PC-3 (cell line): Measurements from ENCODE around the gene NEDD4L. TPM values are rescaled to one million over a fixed set of nuclear protein-coding genes. Genes with fewer than 3 reads are reported as not detected.

ENCODE experiments used
- ATAC-seq: fragments of 200-7000 bp; cut with Tn5 transposase; 2 replicates; pipeline ENCODE4 v1.9.1; 2020; ENCODE audit warnings: mild to moderate bottlenecking, moderate library complexity
- BruUV-seq: library from RNA; stranded (reverse); fragments of 400-500 nt; replicated peaks from 2 replicates; lab custom pipeline; 2021; lab: Mats Ljungman, UMichigan
- CTCF ChIA-PET: fragments of 300-600 bp; sonication (Branson Sonifier 250); formaldehyde crosslinking; loops from one replicate; lab custom pipeline; 2022; ENCODE audit warnings: antibody characterized with exemption; lab: Charles Lee
- POLR2A ChIA-PET: fragments of 300-600 bp; sonication (Branson Sonifier 250); formaldehyde crosslinking; loops from one replicate; lab custom pipeline; 2022; ENCODE audit warnings: antibody characterized with exemption; ENCODE audit not compliant: unreplicated experiment; lab: Charles Lee
- DNase-seq: peaks from one replicate; pipeline ENCODE4 v3.0.0-alpha.2; 2015
- H2AFZ ChIP-seq: fragments of 300-600 bp; sonication (generic); 2 replicates; pipeline ENCODE4 v1.6.0; 2016; ENCODE audit warnings: antibody characterized with exemption, low read length
- H3F3A ChIP-seq: fragments of 300-600 bp; sonication (generic); one replicate; pipeline ENCODE4 v1.6.0; 2017; ENCODE audit warnings: antibody characterized with exemption, low read length, control low read depth, mild to moderate bottlenecking; ENCODE audit not compliant: unreplicated experiment
- H3K27ac ChIP-seq: fragments of 300-600 bp; sonication (generic); 2 replicates; pipeline ENCODE4 v1.5.1; 2016; ENCODE audit warnings: mild to moderate bottlenecking, low read length
- H3K27me3 ChIP-seq: fragments of 300-600 bp; sonication (generic); 2 replicates; pipeline ENCODE4 v1.6.1; 2016; ENCODE audit warnings: low read length, mixed read lengths
- H3K36me3 ChIP-seq: fragments of 300-600 bp; sonication (generic); 2 replicates; pipeline ENCODE4 v1.6.1; 2016; ENCODE audit warnings: low read depth, mixed run types, low read length, mixed read lengths
- H3K4me1 ChIP-seq: fragments of 300-600 bp; sonication (generic); 2 replicates; pipeline ENCODE4 v1.5.1; 2016; ENCODE audit warnings: low read length; ENCODE audit not compliant: insufficient read depth
- H3K4me2 ChIP-seq: fragments of 300-600 bp; sonication (generic); 2 replicates; pipeline ENCODE4 v1.6.0; 2016; ENCODE audit warnings: low read length
- H3K4me3 ChIP-seq: fragments of 300-600 bp; sonication (generic); 2 replicates; pipeline ENCODE4 v1.5.1; 2016; ENCODE audit warnings: mild to moderate bottlenecking, low read length, mixed read lengths
- H3K79me2 ChIP-seq: fragments of 300-600 bp; sonication (generic); 2 replicates; pipeline ENCODE4 v1.6.1; 2017; ENCODE audit warnings: low read length, mixed read lengths
- H3K9ac ChIP-seq: fragments of 300-600 bp; sonication (generic); 2 replicates; pipeline ENCODE4 v1.6.0; 2016; ENCODE audit warnings: mild to moderate bottlenecking, low read length
- H3K9me2 ChIP-seq: fragments of 300-600 bp; sonication (generic); replicated peaks from 2 replicates; pipeline ENCODE4 v1.6.1; 2016; ENCODE audit warnings: mixed run types, low read length, mixed read lengths
- H3K9me3 ChIP-seq: fragments of 300-600 bp; sonication (generic); 2 replicates; pipeline ENCODE4 v1.6.1; 2016; ENCODE audit warnings: low read length, mixed read lengths
- H4K20me1 ChIP-seq: fragments of 300-600 bp; sonication (generic); 2 replicates; pipeline ENCODE4 v1.6.1; 2016; ENCODE audit warnings: low read length, mixed read lengths
- EZH2 ChIP-seq: fragments of 300-600 bp; sonication (generic); IDR thresholded peaks from one replicate; pipeline ENCODE4 v1.6.1; 2017; ENCODE audit warnings: antibody characterized with exemption, mild to moderate bottlenecking, low read length; ENCODE audit not compliant: unreplicated experiment
- EZH2phosphoT487 ChIP-seq: fragments of 300-600 bp; sonication (generic); IDR thresholded peaks from 2 replicates; pipeline ENCODE4 v1.6.1; 2018; ENCODE audit warnings: mild to moderate bottlenecking, antibody characterized with exemption, low read length, borderline replicate concordance
- intact Hi-C: fragments of 100-400 bp; cut with micrococcal nuclease; formaldehyde crosslinking; loops from 2 replicates; pipeline ENCODE4 v1.9.0; 2023
- total RNA-seq: library from RNA; depleted of rRNA; stranded (reverse); fragments of >200 nt; gene quantifications from 2 replicates; pipeline ENCODE4 v1.2.3, GENCODE V29; 2014
- TF ChIP-seq, protein P1 (sequence below): fragments of 300-600 bp; sonication (generic); conservative IDR thresholded peaks from 2 replicates; pipeline ENCODE4 v1.5.1; 2017; ENCODE audit warnings: antibody characterized with exemption, low read depth, mild to moderate bottlenecking, low read length

The NEDD4L gene
- total RNA-seq, 1 experiment from 2014 or later, result 105 TPM

GRCh38 chr18:58105888-58106260 is 61.8 kb downstream of the NEDD4L start:
- Histone ChIP-seq H3K79me2 (peaks cover 31% of the 10 kb centered on the region), H3K9ac (no peak overlapping the region), H3K9me2 (no peaks in the 10 kb centered on the region), H3K9me3 (no peaks in the 10 kb centered on the region), H3K4me3 (no peak overlapping the region), H3K27ac (no peak overlapping the region), H3K4me2 (no peak overlapping the region), H3F3A (no peaks in the 10 kb centered on the region), H3K27me3 (no peaks in the 10 kb centered on the region), H4K20me1 (no peaks in the 10 kb centered on the region), H2AFZ (no peak overlapping the region), H3K4me1 (no peaks in the 10 kb centered on the region), H3K36me3 (no peaks in the 10 kb centered on the region)
- TF ChIP-seq, protein P1, sequence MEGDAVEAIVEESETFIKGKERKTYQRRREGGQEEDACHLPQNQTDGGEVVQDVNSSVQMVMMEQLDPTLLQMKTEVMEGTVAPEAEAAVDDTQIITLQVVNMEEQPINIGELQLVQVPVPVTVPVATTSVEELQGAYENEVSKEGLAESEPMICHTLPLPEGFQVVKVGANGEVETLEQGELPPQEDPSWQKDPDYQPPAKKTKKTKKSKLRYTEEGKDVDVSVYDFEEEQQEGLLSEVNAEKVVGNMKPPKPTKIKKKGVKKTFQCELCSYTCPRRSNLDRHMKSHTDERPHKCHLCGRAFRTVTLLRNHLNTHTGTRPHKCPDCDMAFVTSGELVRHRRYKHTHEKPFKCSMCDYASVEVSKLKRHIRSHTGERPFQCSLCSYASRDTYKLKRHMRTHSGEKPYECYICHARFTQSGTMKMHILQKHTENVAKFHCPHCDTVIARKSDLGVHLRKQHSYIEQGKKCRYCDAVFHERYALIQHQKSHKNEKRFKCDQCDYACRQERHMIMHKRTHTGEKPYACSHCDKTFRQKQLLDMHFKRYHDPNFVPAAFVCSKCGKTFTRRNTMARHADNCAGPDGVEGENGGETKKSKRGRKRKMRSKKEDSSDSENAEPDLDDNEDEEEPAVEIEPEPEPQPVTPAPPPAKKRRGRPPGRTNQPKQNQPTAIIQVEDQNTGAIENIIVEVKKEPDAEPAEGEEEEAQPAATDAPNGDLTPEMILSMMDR, result no peak
- no peak for TF ChIP-seq EZH2
- no peak for TF ChIP-seq EZH2phosphoT487
- BruUV-seq, result no TSS peak
- ChIA-PET POLR2A (no interaction called here), CTCF (no interaction called here)
- intact Hi-C loops, result no loop called here
- no peak for ATAC-seq
- no peak for DNase-seq

DNA sequence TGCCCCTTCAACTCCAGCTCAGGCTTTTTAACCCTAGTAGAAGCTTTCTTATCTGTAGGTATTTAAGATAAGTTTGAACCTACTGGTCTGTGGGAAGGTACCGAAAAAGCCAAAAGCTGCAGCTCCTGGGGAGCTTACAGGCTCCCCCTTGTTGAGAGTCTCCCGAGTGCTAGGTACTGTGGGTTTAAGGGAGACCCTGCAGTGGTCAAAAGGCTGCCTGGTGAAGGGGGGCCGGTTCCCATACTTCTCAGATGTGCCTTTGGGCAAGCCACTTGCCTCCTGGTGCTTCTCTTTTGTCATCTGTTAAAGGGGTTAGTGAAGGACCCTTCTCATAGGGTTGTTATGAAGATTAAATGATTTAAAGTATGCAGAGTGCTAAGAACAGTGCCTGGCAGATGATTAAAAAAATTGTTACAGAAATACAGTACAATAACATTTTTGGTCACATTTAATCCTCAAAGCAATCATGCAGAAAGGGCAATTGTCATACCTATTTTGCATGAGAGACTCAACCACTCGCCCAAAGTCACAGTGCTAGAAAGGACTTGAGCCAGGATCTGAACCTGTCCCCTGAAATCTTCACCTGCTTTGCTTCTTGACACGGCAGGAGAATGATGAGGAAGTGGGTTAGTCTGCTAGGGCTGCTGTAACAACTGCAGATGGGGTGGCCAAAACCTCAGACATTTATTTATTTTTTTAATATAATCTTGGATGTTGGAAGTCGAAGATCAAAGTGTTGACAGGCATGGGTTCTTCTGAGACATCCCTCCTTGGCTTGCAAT is 62.5 kb downstream of the NEDD4L start:
- H3K27ac ChIP-seq, result no peak overlapping the region
- H3K79me2 ChIP-seq, result peaks cover 29% of the 10 kb centered on the region

GRCh38 chr18:58109256-58109655 is 65.2 kb downstream of the NEDD4L start:
- Histone ChIP-seq H3K27ac (no peak overlapping the region), H3K79me2 (peaks cover 42% of the 10 kb centered on the region), H3K9ac (no peak overlapping the region), H3K36me3 (no peaks in the 10 kb centered on the region), H3K9me2 (no peaks in the 10 kb centered on the region), H3K4me2 (no peak overlapping the region), H3K4me3 (no peak overlapping the region), H3K27me3 (no peaks in the 10 kb centered on the region), H2AFZ (no peak overlapping the region), H3F3A (no peaks in the 10 kb centered on the region), H3K4me1 (no peaks in the 10 kb centered on the region), H4K20me1 (no peaks in the 10 kb centered on the region), H3K9me3 (no peaks in the 10 kb centered on the region)
- TF ChIP-seq EZH2phosphoT487 (no peak), EZH2 (no peak)
- DNase-seq, result no peak
- intact Hi-C loops, result no loop called here
- POLR2A ChIA-PET, result no interaction called here
- CTCF ChIA-PET, result no interaction called here
- no TSS peak for BruUV-seq
- no peak for ATAC-seq

More for the DNA sequence above, 62.5 kb downstream of the NEDD4L start:
- H3F3A ChIP-seq, result no peaks in the 10 kb centered on the region
- H2AFZ ChIP-seq, result no peak overlapping the region
- ChIA-PET POLR2A (no interaction called here), CTCF (no interaction called here)
- H3K27me3 ChIP-seq, result no peaks in the 10 kb centered on the region
- H4K20me1 ChIP-seq, result no peaks in the 10 kb centered on the region
- BruUV-seq, result no TSS peak
- H3K4me1 ChIP-seq, result no peaks in the 10 kb centered on the region
- no peaks in the 10 kb centered on the region for H3K36me3 ChIP-seq
- ATAC-seq (no peak), DNase-seq (no peak)
- H3K4me3 ChIP-seq, result no peak overlapping the region
- no peak overlapping the region for H3K9ac ChIP-seq
- intact Hi-C loops, result no loop called here
- TF ChIP-seq EZH2phosphoT487, result no peak
- TF ChIP-seq EZH2, result no peak
- TF ChIP-seq, protein P1, result no peak
- no peaks in the 10 kb centered on the region for H3K9me2 ChIP-seq
- no peak overlapping the region for H3K4me2 ChIP-seq
- H3K9me3 ChIP-seq, result no peaks in the 10 kb centered on the region
